K562 (cell line): ENCODE measurements around the gene BSDC1.

Source experiments
- BACH1 ChIP-seq: fragments of 200-800 bp; sonication (Bioruptor generic); IDR thresholded peaks from 2 replicates; pipeline ENCODE4 v1.6.1; 2016; ENCODE audit warnings: missing genetic modification characterization, missing compliant biosample characterization
- CTCF ChIP-seq, 3 experiments: IDR thresholded peaks in 2 of 3; conservative IDR thresholded peaks in 1 of 3; 2 replicates each; pipeline ENCODE4 v1.5.1; 2011 to 2012; ENCODE audit warnings: low read length in 3 of 3, mild to moderate bottlenecking in 3 of 3, control low read depth in 2 of 3, improper control_type of control experiment in 1 of 3, inconsistent platforms in 1 of 3, low read depth in 1 of 3, mixed read lengths in 1 of 3, moderate library complexity in 1 of 3; ENCODE audit not compliant: insufficient read depth in 2 of 3
- DMBX1 ChIP-seq: fragments of 250-450 bp; sonication (Bioruptor Pico); IDR thresholded peaks from 2 replicates; pipeline ENCODE4 v1.8.0; 2022; ENCODE audit warnings: inconsistent platforms, mild to moderate bottlenecking, moderate library complexity, borderline replicate concordance
- ELK3 ChIP-seq: fragments of 450-650 bp; formaldehyde crosslinking; IDR thresholded peaks from 2 replicates; pipeline ENCODE4 v1.4.0; 2020; ENCODE audit warnings: mild to moderate bottlenecking
- HDAC2 ChIP-seq: fragments of 450-650 bp; IDR thresholded peaks from 2 replicates; pipeline ENCODE4 v1.6.1; 2016; ENCODE audit warnings: mild to moderate bottlenecking
- JUN ChIP-seq, 2 experiments: sonication (generic) in 1 of 2; formaldehyde crosslinking in 1 of 2; IDR thresholded peaks; 2 replicates each; pipeline versions ENCODE4 v1.6.1 to v1.8.0; 2012 to 2022; ENCODE audit warnings: borderline replicate concordance in 2 of 2, mild to moderate bottlenecking in 2 of 2, improper control_type of control experiment in 1 of 2, low read depth in 1 of 2, low read length in 1 of 2, missing genetic modification reagents in 1 of 2
- MECOM ChIP-seq: fragments of 250-450 bp; sonication (Bioruptor Pico); IDR thresholded peaks from 2 replicates; pipeline ENCODE4 v1.8.0; 2022; ENCODE audit warnings: inconsistent platforms
- MEF2A ChIP-seq: IDR thresholded peaks from 2 replicates; pipeline ENCODE4 v1.6.1; 2011; ENCODE audit warnings: low read depth, mild to moderate bottlenecking, low read length, moderate library complexity; ENCODE audit not compliant: control insufficient read depth
- ZNF318 ChIP-seq, 2 experiments: fragments of 450-650 bp; IDR thresholded peaks; 2 replicates each; pipeline ENCODE4 v1.6.1; 2016; ENCODE audit warnings: mild to moderate bottlenecking in 2 of 2, borderline replicate concordance in 1 of 2, low read depth in 1 of 2, moderate library complexity in 1 of 2

- peak; percentile 73; the same call in 1 of the 2 replicates for TF ChIP-seq DMBX1 (CRISPR knock-in tag)
- TF ChIP-seq ZNF318 (IDR thresholded peaks at IDR 0.05; ENCODE audit: borderline replicate concordance in 1 of 2, low read depth in 1 of 2), result no peak
- no peak for TF ChIP-seq CTCF (IDR thresholded peaks at IDR 0.05 in 2 of 3, conservative IDR thresholded peaks at IDR 0.05 in 1 of 3; ENCODE audit: insufficient read depth in 2 of 3, low read depth in 1 of 3, low read length in 3 of 3)
- no peak for TF ChIP-seq MEF2A
- TF ChIP-seq BACH1, result no peak
- TF ChIP-seq MECOM (CRISPR knock-in tag), result 0 out of 2 replicates have a peak, but pooled peaks have one; percentile 26
- no peak for TF ChIP-seq JUN (IDR thresholded peaks at IDR 0.05; ENCODE audit: borderline replicate concordance, low read depth, low read length)
- TF ChIP-seq JUN (CRISPR knock-in tag; IDR thresholded peaks at IDR 0.05; ENCODE audit: borderline replicate concordance), result no peak
- TF ChIP-seq HDAC2, result no peak
- no peak for TF ChIP-seq ELK3 (CRISPR knock-in tag)
These were observed 48.9 kb downstream of the BSDC1 start for GRCh38 chr1:32345289-32345827.
